K562 (cell line): Measurements from ENCODE around the gene USH2A. TPM values are rescaled to one million over a fixed set of nuclear protein-coding genes. Genes with fewer than 3 reads are reported as not detected.

Experiments used
- ATAC-seq: fragments of 200-7000 bp; cut with Tn5 transposase; 3 replicates; pipeline ENCODE4 v1.9.1; 2020; ENCODE audit warnings: moderate library complexity
- BruUV-seq: library from RNA; stranded (reverse); fragments of 400-500 nt; replicated peaks from 2 replicates; lab custom pipeline; 2021; lab: Mats Ljungman, UMichigan
- CTCF ChIA-PET: fragments of 300-600 bp; formaldehyde crosslinking; extraction: SDS; loops from one replicate; lab custom pipeline; 2021; ENCODE audit warnings: low intra/inter-chr PET ratio; lab: Yijun Ruan, JAX
- POLR2A ChIA-PET: fragments of 300-600, 350-650 bp; sonication (Branson Sonifier 250); formaldehyde crosslinking; extraction: SDS; loops from one replicate; lab custom pipeline; 2021; ENCODE audit warnings: antibody characterized with exemption, inconsistent platforms; lab: Yijun Ruan, JAX
- DNase-seq, 4 experiments: peaks; one replicate each; pipeline versions ENCODE4 v3.0.0 to v3.0.0-alpha.2; 2011 to 2018; ENCODE audit warnings: low spot score in 3 of 4, mixed read lengths in 3 of 4; ENCODE audit errors: extremely low read depth in 1 of 4
- FAIRE-seq: peaks from 2 replicates; lab custom pipeline; 2011; peaks lifted over from hg19 to GRCh38; lab: Jason Lieb, UNC
- H2AFZ ChIP-seq: 2 replicates; pipeline ENCODE4 v1.6.0; 2011; ENCODE audit warnings: low read depth, low read length, control low read depth, inconsistent platforms
- H3K27ac ChIP-seq: fragments of 200-600 bp; 3 replicates; pipeline ENCODE4 v1.8.0; 2011; ENCODE audit warnings: low read depth, mild to moderate bottlenecking, control low read depth, inconsistent platforms, low read length, moderate library complexity, mixed read lengths; ENCODE audit errors: extremely low read depth
- H3K27me3 ChIP-seq, 2 experiments: fragments of 300-600 bp in 1 of 2; 2 replicates in 1 of 2; 3 replicates in 1 of 2; pipeline versions ENCODE4 v1.6.0 to v1.8.0; 2011; ENCODE audit warnings: inconsistent platforms in 2 of 2, low read length in 2 of 2, mild to moderate bottlenecking in 1 of 2, mixed read lengths in 1 of 2, moderate library complexity in 1 of 2; ENCODE audit not compliant: control insufficient read depth in 2 of 2, insufficient read depth in 2 of 2
- H3K36me3 ChIP-seq: fragments of 300-600 bp; 3 replicates; pipeline ENCODE4 v1.8.0; 2011; ENCODE audit warnings: mild to moderate bottlenecking, low read length, inconsistent platforms; ENCODE audit not compliant: control insufficient read depth, insufficient read depth
- H3K4me1 ChIP-seq, 2 experiments: fragments of 200-600 bp in 1 of 2; replicated peaks in 1 of 2; 2 replicates in 1 of 2; 3 replicates in 1 of 2; pipeline versions ENCODE4 v1.5.1 to v1.8.0; 2011; ENCODE audit warnings: inconsistent platforms in 2 of 2, low read length in 2 of 2, mild to moderate bottlenecking in 1 of 2, mixed read lengths in 1 of 2, moderate library complexity in 1 of 2; ENCODE audit not compliant: control insufficient read depth in 2 of 2, insufficient read depth in 2 of 2
- H3K4me2 ChIP-seq: 2 replicates; pipeline ENCODE4 v1.6.1; 2011; ENCODE audit warnings: low read length, control low read depth, inconsistent platforms, mixed read lengths; ENCODE audit not compliant: insufficient read depth
- H3K4me3 ChIP-seq: fragments of 200-600 bp; sonication (generic), shearing (Covaris generic); 2 replicates; pipeline ENCODE4 v1.5.1; 2016; ENCODE audit warnings: control low read depth, inconsistent platforms
- H3K79me2 ChIP-seq: fragments of 200-600 bp; 3 replicates; pipeline ENCODE4 v1.8.0; 2011; ENCODE audit warnings: low read length, inconsistent platforms; ENCODE audit not compliant: control insufficient read depth, insufficient read depth
- H3K9ac ChIP-seq, 2 experiments: 2 replicates each; pipeline versions ENCODE4 v1.6.0 to v1.6.1; 2011; ENCODE audit warnings: low read depth in 2 of 2, low read length in 2 of 2, control low read depth in 1 of 2, inconsistent platforms in 1 of 2, mild to moderate bottlenecking in 1 of 2, mixed read lengths in 1 of 2; ENCODE audit not compliant: insufficient read depth in 1 of 2
- H3K9me1 ChIP-seq: one replicate; pipeline ENCODE4 v1.6.0; 2011; ENCODE audit warnings: inconsistent platforms, mild to moderate bottlenecking, low read length, moderate library complexity; ENCODE audit not compliant: control insufficient read depth, insufficient read depth
- H3K9me3 ChIP-seq: replicated peaks from 2 replicates; pipeline ENCODE4 v1.5.1; 2011; ENCODE audit warnings: low read depth, low read length, inconsistent platforms; ENCODE audit not compliant: control insufficient read depth, insufficient read depth
- H4K20me1 ChIP-seq: replicated peaks from 2 replicates; pipeline ENCODE4 v1.6.1; 2011; ENCODE audit warnings: low read length, inconsistent platforms, mixed read lengths; ENCODE audit not compliant: control insufficient read depth, insufficient read depth
- ARID1B ChIP-seq: fragments of 450-650 bp; IDR thresholded peaks from 2 replicates; pipeline ENCODE4 v1.6.1; 2016; ENCODE audit warnings: antibody characterized with exemption, mild to moderate bottlenecking, inconsistent platforms
- CREB1 ChIP-seq, 2 experiments: sonication (generic) in 1 of 2; formaldehyde crosslinking in 1 of 2; IDR thresholded peaks; 2 replicates each; pipeline versions ENCODE4 v1.6.1 to v1.8.0; 2012 to 2022; ENCODE audit warnings: inconsistent platforms in 1 of 2, mild to moderate bottlenecking in 1 of 2, missing genetic modification reagents in 1 of 2, moderate library complexity in 1 of 2
- CSDE1 ChIP-seq, 2 experiments: fragments of 450-650 bp; IDR thresholded peaks; 2 replicates each; pipeline ENCODE4 v1.6.1; 2016; ENCODE audit warnings: mild to moderate bottlenecking in 1 of 2
- DACH1 ChIP-seq: fragments of 450-650 bp; IDR thresholded peaks from 2 replicates; pipeline ENCODE4 v1.6.1; 2018; ENCODE audit not compliant: partially characterized antibody
- DNMT1 ChIP-seq: fragments of 450-650 bp; IDR thresholded peaks from 2 replicates; pipeline ENCODE4 v1.6.1; 2016; ENCODE audit warnings: antibody characterized with exemption, mild to moderate bottlenecking
- EGR1 ChIP-seq: fragments of 450-650 bp; conservative IDR thresholded peaks from 2 replicates; pipeline ENCODE4 v1.6.1; 2017; ENCODE audit warnings: mild to moderate bottlenecking
- FOSL1 ChIP-seq: fragments of 200-800 bp; sonication (Bioruptor generic); conservative IDR thresholded peaks from 2 replicates; pipeline ENCODE4 v1.6.1; 2016; ENCODE audit warnings: missing genetic modification characterization, missing compliant biosample characterization
- FOXP1 ChIP-seq: sonication (generic); formaldehyde crosslinking; IDR thresholded peaks from 2 replicates; pipeline ENCODE4 v1.8.0; 2022; ENCODE audit warnings: mild to moderate bottlenecking, missing genetic modification reagents
- NFIC ChIP-seq: fragments of 450-650 bp; IDR thresholded peaks from 2 replicates; pipeline ENCODE4 v1.6.1; 2017; ENCODE audit warnings: mild to moderate bottlenecking, inconsistent platforms
- POLR2AphosphoS5 ChIP-seq: IDR thresholded peaks from 2 replicates; pipeline ENCODE4 v1.6.1; 2011; ENCODE audit warnings: mild to moderate bottlenecking, low read depth, low read length, moderate library complexity; ENCODE audit not compliant: control insufficient read depth, insufficient read depth
- POLR2H ChIP-seq: IDR thresholded peaks from 2 replicates; pipeline ENCODE4 v1.6.1; 2016; ENCODE audit warnings: missing genetic modification characterization, low read depth, mild to moderate bottlenecking, control low read depth, missing compliant biosample characterization, moderate library complexity
- PTTG1 ChIP-seq: fragments of 450-650 bp; IDR thresholded peaks from 2 replicates; pipeline ENCODE4 v1.6.1; 2016; ENCODE audit warnings: low read depth, mild to moderate bottlenecking, missing genetic modification characterization, missing compliant biosample characterization
- PURB ChIP-seq: sonication (generic); formaldehyde crosslinking; IDR thresholded peaks from 2 replicates; pipeline ENCODE4 v1.9.0; 2021; ENCODE audit warnings: low read depth, mild to moderate bottlenecking, missing genetic modification reagents
- SMARCB1 ChIP-seq: IDR thresholded peaks from 2 replicates; pipeline ENCODE4 v1.6.1; 2011; ENCODE audit warnings: improper control_type of control experiment, low read depth; ENCODE audit not compliant: insufficient read length
- TSC22D4 ChIP-seq: fragments of 450-650 bp; IDR thresholded peaks from 2 replicates; pipeline ENCODE4 v1.6.1; 2016; ENCODE audit warnings: missing genetic modification characterization, missing biosample characterization, control low read depth
- ZBTB17 ChIP-seq: fragments of 450-650 bp; formaldehyde crosslinking; IDR thresholded peaks from 2 replicates; pipeline ENCODE4 v1.4.0; 2020; ENCODE audit warnings: mild to moderate bottlenecking
- ZEB2 ChIP-seq: fragments of 450-650 bp; IDR thresholded peaks from 2 replicates; pipeline ENCODE4 v1.6.1; 2016
- ZNF778 ChIP-seq: fragments of 450-650 bp; formaldehyde crosslinking; IDR thresholded peaks from 2 replicates; pipeline ENCODE4 v1.4.0; 2020; ENCODE audit warnings: mild to moderate bottlenecking, moderate library complexity
- WGBS: fragments of 100-300 bp; shearing (Covaris generic); methylation state at CpG from one replicate; pipeline ENCODE4 v1.1.6; 2016; ENCODE audit warnings: low coverage, mixed read lengths; ENCODE audit not compliant: insufficient coverage; ENCODE audit errors: missing lambda C conversion rate; 5-methylcytosine and 5-hydroxymethylcytosine counted together
- in situ Hi-C: fragments of 300-500 bp; cut with MboI; formaldehyde crosslinking; loops from 4 replicates; pipeline ENCODE4 v1.15.0; 2018; ENCODE audit warnings: inconsistent platforms, mixed read lengths
- intact Hi-C: fragments of 100-400 bp; cut with micrococcal nuclease; formaldehyde crosslinking; loops from 2 replicates; pipeline ENCODE4 v1.14.2; 2022
- polyA plus RNA-seq, 8 experiments: library from polyadenylated mRNA; depleted of rRNA in 4 of 8; stranded (reverse) in 5 of 8; unstranded in 3 of 8; fragments of >200 nt; fragmentation: Nextera tagmentation in 2 of 8; fragmentation: Illumina TruSeq in 1 of 8; extraction: Ambion mirVana in 2 of 8; extraction: Trizol in 1 of 8; gene quantifications; 2 replicates each; pipeline versions ENCODE4 v1.2.1 to v1.2.3, GENCODE V29; 2011 to 2014; ENCODE audit warnings: inconsistent platforms in 1 of 8, missing spikeins in 1 of 8
- total RNA-seq, 7 experiments: library from RNA; depleted of rRNA in 6 of 7; stranded (reverse); fragments of >200 nt in 6 of 7; fragmentation: Illumina TruSeq in 2 of 7; extraction: Trizol in 2 of 7; gene quantifications; 2 replicates each; pipeline versions ENCODE4 v1.2.1 to v1.2.3, GENCODE V29; 2011 to 2021; ENCODE audit warnings: low replicate concordance in 1 of 7

The USH2A gene
- total and polyA plus RNA-seq, 9 of the 15 experiments (the other 6 are each of a cell fraction or from before 2014, with no cell fraction given) = under 0.01 TPM; not detected in 7

DNA sequence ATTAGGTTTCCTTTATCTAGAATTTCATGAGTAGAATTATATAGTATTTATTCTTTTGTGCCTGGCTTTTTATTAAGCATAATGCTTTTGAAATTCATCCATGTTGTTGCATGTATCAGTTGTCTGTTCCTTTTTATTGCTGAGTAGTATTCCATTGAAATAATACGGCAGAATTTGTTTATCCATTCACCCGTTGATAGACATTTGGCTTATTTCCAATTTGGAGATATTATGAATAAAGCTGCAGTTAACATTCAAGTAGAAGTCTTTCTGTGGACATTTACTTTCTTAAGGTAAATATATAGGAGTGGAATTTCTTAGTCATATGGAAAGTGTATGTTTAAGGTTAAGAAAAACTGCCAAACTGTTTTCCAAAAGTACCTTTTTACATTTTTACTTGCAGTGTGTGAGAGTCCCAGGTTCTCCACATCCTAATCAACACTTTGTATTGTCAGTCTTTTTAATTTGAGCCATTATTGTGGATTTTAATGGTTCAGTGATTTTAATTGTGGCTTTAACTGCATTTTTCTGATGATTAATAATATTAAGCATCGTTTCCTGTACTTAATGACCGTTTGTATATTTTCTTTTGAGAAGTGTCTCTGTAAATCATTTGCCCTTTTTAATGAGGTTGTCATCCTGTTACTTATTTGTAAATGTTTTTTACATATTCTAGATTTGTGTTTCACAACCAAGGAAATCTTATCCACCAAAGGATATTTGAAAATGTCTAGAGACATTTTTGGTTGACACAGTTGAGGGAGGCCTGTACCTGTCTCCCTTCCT, 833.4 kb downstream of the USH2A start:
- Histone ChIP-seq H3K27me3 (no peaks in the 10 kb centered on the region), H3K4me3 (no peak overlapping the region), H3K4me2 (no peak overlapping the region), H2AFZ (no peak overlapping the region), H3K9me3 (no peaks in the 10 kb centered on the region), H3K27ac (no peak overlapping the region), H4K20me1 (no peaks in the 10 kb centered on the region), H3K36me3 (peaks cover 35% of the 10 kb centered on the region; the same call in 2 of the 3 replicates), H3K9ac (no peak overlapping the region), H3K79me2 (peaks cover 13% of the 10 kb centered on the region; the same call in 1 of the 3 replicates), H3K4me1 (peaks cover 0 to 4% of the 10 kb centered on the region in 2 experiments; a peak in 2 of 5 replicates), H3K9me1 (no peaks in the 10 kb centered on the region)
- in situ Hi-C loops = no loop called here
- intact Hi-C loops = no loop called here
- WGBS = 92% methylated on average over 4 of the region's 4 CpGs
- BruUV-seq = no TSS peak
- ChIA-PET POLR2A (no interaction called here), CTCF (no interaction called here)
- TF ChIP-seq DACH1 = peak; percentile 26
- no peak for TF ChIP-seq ARID1B
- TF ChIP-seq PURB (CRISPR knock-in tag) = no peak
- TF ChIP-seq FOXP1 = no peak
- TF ChIP-seq NFIC = peak; percentile 53
- FAIRE-seq = no peak
- no peak for ATAC-seq
- DNase-seq = no peak

- Histone ChIP-seq H3K4me1 (no peaks in the 10 kb centered on the region), H3K36me3 (peaks cover 68% of the 10 kb centered on the region), H3K9me3 (no peaks in the 10 kb centered on the region), H2AFZ (no peak overlapping the region), H3K4me3 (no peak overlapping the region), H3K79me2 (no peaks in the 10 kb centered on the region), H3K9me1 (no peaks in the 10 kb centered on the region), H4K20me1 (no peaks in the 10 kb centered on the region), H3K9ac (no peak overlapping the region), H3K4me2 (no peak overlapping the region), H3K27me3 (no peaks in the 10 kb centered on the region), H3K27ac (no peak overlapping the region)
- intact Hi-C loops (no loop called here), in situ Hi-C loops (no loop called here)
- ATAC-seq (no peak), DNase-seq (no peak), FAIRE-seq (no peak)
- POLR2A ChIA-PET = interaction anchor here (1.0 to 1.1 kb wide), 2 partner anchors 8 to 17 kb away, joined by 3 to 4 read pairs; no protein-coding TSS in a partner anchor
- WGBS = 67% methylated on average over 1 of the region's 1 CpG
- CTCF ChIA-PET = no interaction called here
- TSS peak; percentile 2 for BruUV-seq
- TF ChIP-seq CREB1 (IDR thresholded peaks at IDR 0.05) (no peak), CREB1 (CRISPR knock-in tag; IDR thresholded peaks at IDR 0.05) (no peak), PTTG1 (tag) (no peak), FOSL1 (no peak), ZNF778 (CRISPR knock-in tag) (no peak), DNMT1 (no peak), ZBTB17 (no peak), POLR2H (tag) (no peak), TSC22D4 (tag) (no peak), EGR1 (no peak), ZEB2 (no peak), POLR2AphosphoS5 (no peak), CSDE1 (IDR thresholded peaks at IDR 0.05) (no peak), SMARCB1 (no peak)
Measured at GRCh38 chr1:215584389-215584788, 838.9 kb downstream of the USH2A start.
